Upper lobe of right lung (tissue), 1 donor: ENCODE data around the gene NOS1. TPM values are rescaled to one million over a fixed set of nuclear protein-coding genes. Genes with fewer than 3 reads are reported as not detected.

Source experiments
- ATAC-seq: fragments of 200-7000 bp; cut with Tn5 transposase; one replicate; pipeline ENCODE4 v1.9.1; 2020; ENCODE audit warnings: mild to moderate bottlenecking, moderate library complexity
- DNase-seq: peaks from one replicate; pipeline ENCODE4 v3.0.0-alpha.2; 2020
- H3K27ac ChIP-seq: fragments of 200-600 bp; one replicate; pipeline ENCODE4 v1.8.0; 2022
- H3K27me3 ChIP-seq: fragments of 200-600 bp; one replicate; pipeline ENCODE4 v1.8.0; 2022; ENCODE audit warnings: mild to moderate bottlenecking
- H3K36me3 ChIP-seq: fragments of 200-600 bp; one replicate; pipeline ENCODE4 v1.8.0; 2022
- H3K4me1 ChIP-seq: fragments of 200-600 bp; one replicate; pipeline ENCODE4 v1.8.0; 2022
- H3K4me3 ChIP-seq: fragments of 200-600 bp; one replicate; pipeline ENCODE4 v1.8.0; 2022; ENCODE audit warnings: mild to moderate bottlenecking
- H3K9me3 ChIP-seq: fragments of 200-600 bp; one replicate; pipeline ENCODE4 v1.8.0; 2022
- intact Hi-C: fragments of 100-400 bp; cut with DNase I; formaldehyde crosslinking; loops from one replicate; pipeline ENCODE4 v1.11.0; 2022
- long read RNA-seq: library from polyadenylated mRNA; unstranded; transcript quantifications from one replicate; pipeline ENCODE4 v2.0.0, GENCODE V29; 2021
- total RNA-seq: library from RNA; stranded (reverse); fragmentation: NEBNext Ultra II Directional; extraction: Animal tissue kit (Norgen Biotek cat#: 25700); gene quantifications from one replicate; pipeline ENCODE4 v1.2.1, GENCODE V29; 2021
- TF ChIP-seq, protein P1 (sequence below): fragments of 200-600 bp; IDR thresholded peaks from one replicate; pipeline ENCODE4 v1.8.0; 2022; ENCODE audit warnings: antibody characterized with exemption
- donor health status: DM: no; HTN: yes; CAD: no; lungs with severe emphysema.

The NOS1 gene
- 4.9 TPM for total RNA-seq
- long read RNA-seq, partial matches to known transcripts, result 2 of 12 reads
- long read RNA-seq, other reads (novel, unspliced or antisense), result 10 of 12 reads

DNA sequence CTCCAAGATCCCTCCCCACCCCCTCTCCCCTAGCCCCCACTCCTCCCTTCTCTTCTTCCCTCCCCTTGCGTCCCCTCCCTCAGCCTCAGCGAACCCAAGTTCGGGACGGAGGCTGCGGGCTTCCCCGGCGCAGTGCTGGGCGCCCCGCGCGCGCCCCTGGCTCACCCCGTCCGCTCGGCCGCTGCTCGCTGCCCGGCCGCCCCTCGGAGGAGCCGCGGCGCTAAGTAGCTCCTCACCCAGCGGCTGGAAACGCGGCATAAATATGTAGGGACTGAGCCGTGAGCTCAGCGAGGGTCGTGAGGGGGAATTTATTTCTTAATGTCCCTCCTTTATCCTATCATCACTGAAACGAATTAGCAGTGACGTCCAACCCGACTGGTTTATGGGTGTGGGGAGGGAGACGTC lies at the start of gene NOS1:
Gene NOS1 (minus strand): TSS at position 280 of the 405 bp plus-strand sequence. CDS start 30,557 bp downstream, outside the sequence.
- peak within 1 kb of the TSS; percentile 23 for H3K4me3 ChIP-seq
- H3K27me3 ChIP-seq, result peaks cover 57% of the 10 kb centered on the region
- no peak for DNase-seq
- H3K4me1 ChIP-seq, result no peaks in the 10 kb centered on the region
- no peaks in the 10 kb centered on the region for H3K9me3 ChIP-seq
- TF ChIP-seq, protein P1, sequence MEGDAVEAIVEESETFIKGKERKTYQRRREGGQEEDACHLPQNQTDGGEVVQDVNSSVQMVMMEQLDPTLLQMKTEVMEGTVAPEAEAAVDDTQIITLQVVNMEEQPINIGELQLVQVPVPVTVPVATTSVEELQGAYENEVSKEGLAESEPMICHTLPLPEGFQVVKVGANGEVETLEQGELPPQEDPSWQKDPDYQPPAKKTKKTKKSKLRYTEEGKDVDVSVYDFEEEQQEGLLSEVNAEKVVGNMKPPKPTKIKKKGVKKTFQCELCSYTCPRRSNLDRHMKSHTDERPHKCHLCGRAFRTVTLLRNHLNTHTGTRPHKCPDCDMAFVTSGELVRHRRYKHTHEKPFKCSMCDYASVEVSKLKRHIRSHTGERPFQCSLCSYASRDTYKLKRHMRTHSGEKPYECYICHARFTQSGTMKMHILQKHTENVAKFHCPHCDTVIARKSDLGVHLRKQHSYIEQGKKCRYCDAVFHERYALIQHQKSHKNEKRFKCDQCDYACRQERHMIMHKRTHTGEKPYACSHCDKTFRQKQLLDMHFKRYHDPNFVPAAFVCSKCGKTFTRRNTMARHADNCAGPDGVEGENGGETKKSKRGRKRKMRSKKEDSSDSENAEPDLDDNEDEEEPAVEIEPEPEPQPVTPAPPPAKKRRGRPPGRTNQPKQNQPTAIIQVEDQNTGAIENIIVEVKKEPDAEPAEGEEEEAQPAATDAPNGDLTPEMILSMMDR, result no peak
- no peaks in the 10 kb centered on the region for H3K36me3 ChIP-seq
- no peak within 1 kb of the TSS for H3K27ac ChIP-seq
- no peak for ATAC-seq
- intact Hi-C loops, result no loop called here

DNA sequence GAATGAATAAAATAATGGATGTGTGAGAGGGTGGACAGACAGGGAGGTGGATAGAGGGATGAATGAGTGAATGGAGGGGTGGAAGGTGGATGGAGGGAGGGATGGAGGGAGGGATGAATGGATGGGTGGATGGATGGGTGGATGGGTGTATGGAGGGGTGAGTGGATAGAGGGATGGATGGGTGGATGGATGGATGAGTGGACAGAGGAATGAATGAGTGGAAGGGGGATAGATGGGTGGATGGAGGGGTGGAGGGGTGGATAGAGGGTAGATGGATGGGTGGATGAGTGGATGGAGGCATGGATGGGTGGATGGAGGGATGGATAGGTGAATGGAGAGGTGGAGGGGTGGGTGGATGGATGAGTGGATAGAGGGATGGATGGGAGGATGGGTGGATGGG lies 47.9 kb upstream of the NOS1 start:
- Histone ChIP-seq H3K4me1 (peaks cover 10% of the 10 kb centered on the region), H3K27ac (no peak overlapping the region), H3K36me3 (no peaks in the 10 kb centered on the region), H3K4me3 (no peak overlapping the region), H3K27me3 (no peaks in the 10 kb centered on the region), H3K9me3 (no peaks in the 10 kb centered on the region)
- DNase-seq, result no peak
- intact Hi-C loops, result no loop called here
- ATAC-seq, result no peak
- TF ChIP-seq, protein P1, result no peak

DNA sequence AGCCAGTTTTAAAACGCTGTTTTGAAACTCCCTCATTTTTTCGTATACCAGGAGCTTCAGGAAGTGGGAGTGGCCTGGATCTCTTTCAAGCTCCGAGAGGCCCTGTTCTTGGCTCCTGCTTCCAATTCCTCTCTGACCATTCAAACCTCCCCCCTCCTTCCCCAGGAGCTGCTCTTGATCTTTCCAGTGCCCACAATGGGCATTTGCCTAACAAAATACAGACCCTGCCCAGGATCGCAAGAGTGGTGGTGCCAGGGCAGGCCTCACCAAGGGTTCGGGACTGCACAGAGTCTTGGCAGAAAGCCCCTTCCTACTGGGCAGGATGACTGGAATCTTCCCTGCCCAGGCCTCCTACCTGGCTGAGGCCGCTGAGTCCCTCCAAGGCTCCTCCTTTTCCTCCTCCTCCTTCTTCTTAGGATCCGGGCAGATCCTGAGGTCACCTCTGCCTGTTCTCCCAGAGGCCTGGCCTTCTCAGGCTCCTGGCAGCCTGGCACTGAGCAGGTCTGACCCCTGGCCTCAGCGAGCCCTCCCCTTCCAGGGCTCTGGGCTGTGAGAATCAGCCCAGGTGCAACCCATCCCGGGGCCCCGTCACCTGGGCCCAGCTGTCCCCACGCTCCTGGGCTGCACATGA lies 46.9 kb upstream of the NOS1 start:
- Histone ChIP-seq H3K4me3 (no peak overlapping the region), H3K36me3 (no peaks in the 10 kb centered on the region), H3K27ac (peak overlapping the region; percentile 26), H3K9me3 (no peaks in the 10 kb centered on the region), H3K4me1 (peaks cover 10% of the 10 kb centered on the region), H3K27me3 (no peaks in the 10 kb centered on the region)
- TF ChIP-seq, protein P1, result no peak
- intact Hi-C loops, result no loop called here
- DNase-seq (peak; percentile 70), ATAC-seq (peak; percentile 90)

DNA sequence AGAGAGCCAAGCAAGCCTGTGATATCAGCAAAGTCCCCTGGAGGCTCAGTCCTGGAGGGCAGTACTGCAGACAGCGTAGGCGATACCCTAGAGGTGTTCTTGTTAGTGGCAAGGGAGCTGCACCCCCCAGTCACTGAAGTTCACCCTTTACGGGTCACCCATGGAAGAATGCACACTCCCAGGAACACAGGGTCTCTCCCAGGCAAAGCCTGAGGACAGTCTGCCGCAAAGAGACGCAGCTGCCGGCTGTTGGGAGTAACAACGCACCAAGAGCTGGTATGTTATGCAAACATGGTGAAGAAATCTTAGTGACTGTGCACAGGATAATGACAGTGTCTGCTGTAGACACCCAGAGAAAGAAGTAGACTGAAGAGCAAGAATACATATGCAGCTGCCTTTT lies 43.5 kb upstream of the NOS1 start:
- Histone ChIP-seq H3K9me3 (no peaks in the 10 kb centered on the region), H3K4me3 (no peak overlapping the region), H3K27ac (no peak overlapping the region), H3K27me3 (no peaks in the 10 kb centered on the region), H3K36me3 (no peaks in the 10 kb centered on the region), H3K4me1 (peaks cover 10% of the 10 kb centered on the region)
- intact Hi-C loops, result no loop called here
- DNase-seq (no peak), ATAC-seq (no peak)
- TF ChIP-seq, protein P1, result no peak

DNA sequence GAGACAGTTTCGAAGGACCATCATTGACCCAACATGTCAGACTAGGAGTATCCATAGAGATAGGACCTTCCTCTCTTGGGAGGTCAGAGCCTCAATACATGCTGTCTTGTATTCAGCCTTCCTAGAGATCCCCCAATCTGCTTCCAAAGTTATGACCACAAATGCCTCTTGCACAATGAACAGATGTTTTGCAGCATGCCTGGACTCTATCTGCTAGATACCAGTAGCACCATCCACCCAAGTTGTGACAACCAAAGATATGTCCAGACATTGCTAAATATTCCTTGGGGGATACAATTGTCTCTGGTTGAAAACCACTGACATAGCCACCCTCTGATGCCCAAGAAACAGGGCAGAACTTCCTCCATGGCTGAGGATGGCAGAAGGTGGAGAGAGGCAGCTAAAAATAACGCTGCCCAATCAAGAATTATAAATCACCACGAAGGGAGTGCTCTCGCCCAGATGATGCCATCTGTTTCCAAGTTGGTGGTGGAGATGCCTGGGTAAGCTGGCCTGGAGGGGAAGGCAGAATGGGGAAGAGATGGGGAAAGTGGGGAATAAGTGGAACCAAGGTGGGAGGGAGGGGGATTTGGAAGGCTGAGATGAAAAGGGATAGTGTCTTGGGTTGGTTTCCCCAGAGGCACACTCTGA lies 42.9 kb upstream of the NOS1 start:
- TF ChIP-seq, protein P1, result no peak
- no peak for ATAC-seq
- Histone ChIP-seq H3K4me3 (no peak overlapping the region), H3K9me3 (no peaks in the 10 kb centered on the region), H3K4me1 (peaks cover 10% of the 10 kb centered on the region), H3K36me3 (no peaks in the 10 kb centered on the region), H3K27ac (no peak overlapping the region), H3K27me3 (no peaks in the 10 kb centered on the region)
- DNase-seq, result no peak
- intact Hi-C loops, result no loop called here
